Choroid plexus epithelial cell (primary cell): ENCODE measurements around the gene KANSL1L.

ENCODE experiments used
- DNase-seq: peaks from one replicate; pipeline ENCODE4 v3.0.0-alpha.2; 2010; ENCODE audit warnings: low read depth
- H3K4me3 ChIP-seq: 2 replicates; pipeline ENCODE4 v1.5.1; 2011; ENCODE audit warnings: low read depth, mild to moderate bottlenecking, control low read depth, low read length, moderate library complexity
- CTCF ChIP-seq: conservative IDR thresholded peaks from 2 replicates; pipeline ENCODE4 v1.5.1; 2011; ENCODE audit warnings: low read depth, mild to moderate bottlenecking, control low read depth, inconsistent platforms, low read length, moderate library complexity

The KANSL1L gene

GRCh38 chr2:209973328-209973727 lies 197.9 kb downstream of the KANSL1L start:
- no peak for TF ChIP-seq CTCF
- no peak for DNase-seq
- H3K4me3 ChIP-seq, result no peak overlapping the region
